NCI-H2171 treated with DMSO at 0.1 percent for 48 hours (cell line): ENCODE results near the gene NTPCR.

Experiments used
- DNase-seq: peaks from one replicate; lab custom pipeline; 2025; lab: John Stamatoyannopoulos, UW

Gene NTPCR

GRCh38 chr1:233010146-233010545 lies 59.7 kb downstream of the NTPCR start:
- DNase-seq: no peak

- no peak for DNase-seq
Measured at GRCh38 chr1:233012021-233012420, 61.6 kb downstream of the NTPCR start.

GRCh38 chr1:233015965-233016364 lies 65.6 kb downstream of the NTPCR start:
- no peak for DNase-seq

- no peak for DNase-seq
Measured at GRCh38 chr1:233016798-233017197, 66.4 kb downstream of the NTPCR start.

- DNase-seq: peak; percentile 38
Measured at GRCh38 chr1:233019083-233019482, 68.7 kb downstream of the NTPCR start.

GRCh38 chr1:233019778-233020325 lies 69.4 kb downstream of the NTPCR start:
- no peak for DNase-seq

- no peak for DNase-seq
Measured at GRCh38 chr1:233020426-233020825, 70.0 kb downstream of the NTPCR start.

GRCh38 chr1:233022246-233022645 lies 71.8 kb downstream of the NTPCR start:
- no peak for DNase-seq

GRCh38 chr1:233024199-233024598 lies 73.8 kb downstream of the NTPCR start:
- DNase-seq: no peak

GRCh38 chr1:233025157-233025556 lies 74.7 kb downstream of the NTPCR start:
- peak; percentile 9 for DNase-seq

- no peak for DNase-seq
Measured at GRCh38 chr1:233025567-233025966, 75.2 kb downstream of the NTPCR start.

- DNase-seq: no peak
Measured at GRCh38 chr1:233027046-233027445, 76.6 kb downstream of the NTPCR start.

- DNase-seq: no peak
Measured at GRCh38 chr1:233031521-233031920, 81.1 kb downstream of the NTPCR start.

- DNase-seq: no peak
Measured at GRCh38 chr1:233032916-233033315, 82.5 kb downstream of the NTPCR start.

- DNase-seq: no peak
Measured at GRCh38 chr1:233033361-233033760, 83.0 kb downstream of the NTPCR start.
